Fibroblast of villous mesenchyme (primary cell): ENCODE data around the gene CACNA2D4. TPM values are rescaled to one million over a fixed set of nuclear protein-coding genes. Genes with fewer than 3 reads are reported as not detected.

Experiments used
- DNase-seq: peaks from one replicate; pipeline ENCODE4 v3.0.0-alpha.2; 2010; ENCODE audit warnings: low read depth
- H3K4me3 ChIP-seq: 2 replicates; pipeline ENCODE4 v1.5.1; 2011; ENCODE audit warnings: low read depth, mild to moderate bottlenecking, low read length
- CTCF ChIP-seq: IDR thresholded peaks from 2 replicates; pipeline ENCODE4 v1.5.1; 2012; ENCODE audit warnings: low read depth, mild to moderate bottlenecking, low read length; ENCODE audit not compliant: insufficient read depth
- total RNA-seq: library from RNA; depleted of rRNA; stranded (reverse); fragments of >200 nt; gene quantifications from 2 replicates; pipeline ENCODE4 v1.2.3, GENCODE V29; 2012

Gene CACNA2D4
- total RNA-seq, 1 donor: 1.7 TPM

DNA sequence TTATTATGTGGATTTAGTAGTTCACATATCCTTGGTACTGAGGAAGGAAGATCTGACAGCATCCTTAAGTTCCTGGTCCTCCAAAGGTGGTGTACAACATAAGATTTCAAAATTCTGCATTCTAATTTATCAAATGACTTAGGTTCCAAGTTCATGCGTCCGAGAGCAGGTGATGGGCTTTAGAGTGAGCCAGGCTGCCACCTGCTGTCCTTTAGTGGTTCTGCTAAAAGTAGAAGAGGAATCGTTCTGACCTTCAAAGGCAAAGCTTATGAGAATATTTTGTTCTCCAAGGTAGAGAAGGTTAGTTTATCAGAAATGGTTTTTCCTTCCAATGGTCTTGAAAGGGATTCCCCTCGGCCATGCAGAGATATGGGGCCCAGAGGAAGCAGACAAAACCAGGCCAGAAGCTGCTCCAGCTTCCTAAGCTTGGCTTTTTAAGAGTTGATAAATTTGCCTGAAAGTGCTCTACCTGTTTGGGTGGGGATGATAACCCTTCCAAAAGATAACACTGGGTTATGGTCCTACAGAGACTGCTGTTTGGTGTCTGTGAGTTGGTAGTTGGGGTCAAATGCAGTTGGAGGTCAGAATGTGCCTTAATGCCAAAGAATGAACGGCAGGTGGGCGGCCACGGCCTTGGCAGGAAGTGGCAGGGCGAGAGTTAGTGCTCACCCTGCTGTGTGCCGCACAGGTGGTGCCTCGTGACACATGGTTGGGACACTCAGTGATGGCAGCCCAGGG lies 127.2 kb downstream of the CACNA2D4 start:
- TF ChIP-seq CTCF: peak; percentile 85
- DNase-seq: peak; percentile 76

GRCh38 chr12:1790444-1790843 lies 128.0 kb downstream of the CACNA2D4 start:
- H3K4me3 ChIP-seq: no peak overlapping the region
- DNase-seq: no peak
- TF ChIP-seq CTCF: no peak

More for the DNA sequence above, 127.2 kb downstream of the CACNA2D4 start:
- no peak overlapping the region for H3K4me3 ChIP-seq

- no peak for TF ChIP-seq CTCF
- no peak overlapping the region for H3K4me3 ChIP-seq
- DNase-seq: no peak
Measured at GRCh38 chr12:1787714-1788113, 130.7 kb downstream of the CACNA2D4 start.

DNA sequence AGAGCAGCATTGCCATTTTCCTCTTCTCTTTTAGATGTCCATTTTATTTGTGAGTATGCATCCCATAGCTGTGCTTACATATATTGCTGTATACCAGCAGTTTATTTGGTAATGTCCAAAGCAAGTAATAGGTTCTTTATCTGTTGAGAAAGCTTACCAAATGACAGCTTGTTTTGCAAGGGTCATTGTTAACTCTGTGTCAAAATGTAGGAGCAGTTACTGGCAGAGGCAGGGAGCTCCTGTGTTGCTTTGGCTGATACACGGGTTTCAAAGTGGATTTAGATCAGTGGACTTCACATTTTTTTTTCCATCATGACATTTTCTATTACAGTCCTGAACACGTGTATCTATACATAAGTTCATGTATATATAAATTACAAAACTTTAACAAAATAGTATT lies 136.2 kb downstream of the CACNA2D4 start:
- DNase-seq: no peak
- no peak for TF ChIP-seq CTCF
- H3K4me3 ChIP-seq: no peak overlapping the region

GRCh38 chr12:1781772-1782171 lies 136.7 kb downstream of the CACNA2D4 start:
- no peak for TF ChIP-seq CTCF
- peak; percentile 69 for DNase-seq
- no peak overlapping the region for H3K4me3 ChIP-seq

GRCh38 chr12:1779783-1780182 lies 138.7 kb downstream of the CACNA2D4 start:
- no peak for TF ChIP-seq CTCF
- H3K4me3 ChIP-seq: no peak overlapping the region
- DNase-seq: no peak

- TF ChIP-seq CTCF: no peak
- no peak for DNase-seq
- no peak overlapping the region for H3K4me3 ChIP-seq
Measured at GRCh38 chr12:1778911-1779310, 139.5 kb downstream of the CACNA2D4 start.
